WI38 (cell line): ENCODE measurements around the gene RASD1.

Experiments used
- H3K4me3 ChIP-seq: 2 replicates; pipeline ENCODE4 v1.5.1; 2011; ENCODE audit warnings: low read depth, mild to moderate bottlenecking, control low read depth, low read length
- TF ChIP-seq, protein P1 (sequence below): IDR thresholded peaks from 2 replicates; pipeline ENCODE4 v1.5.1; 2012; ENCODE audit warnings: low read depth, mild to moderate bottlenecking, control low read depth, low read length

RASD1 gene

DNA sequence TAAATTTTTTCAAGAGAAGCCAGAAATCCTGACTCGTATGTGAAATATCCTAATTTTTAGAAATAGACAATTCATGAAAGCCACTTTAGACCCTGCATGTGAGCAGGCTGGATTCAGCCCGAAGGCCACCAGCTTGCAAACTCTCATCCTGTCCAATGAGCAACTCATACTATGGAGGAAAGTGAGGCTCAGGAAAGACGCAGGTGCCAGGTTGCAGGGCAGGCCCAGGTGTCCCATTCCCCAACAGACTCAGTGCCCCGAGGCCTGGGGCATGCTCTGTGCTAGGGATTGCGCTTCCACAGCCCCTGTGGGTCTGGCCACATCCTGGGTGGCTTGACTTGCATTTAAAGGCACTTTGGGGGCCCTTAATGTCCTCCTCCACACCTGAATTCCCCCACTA is 16.7 kb upstream of the RASD1 start:
- no peak overlapping the region for H3K4me3 ChIP-seq
- TF ChIP-seq, protein P1, sequence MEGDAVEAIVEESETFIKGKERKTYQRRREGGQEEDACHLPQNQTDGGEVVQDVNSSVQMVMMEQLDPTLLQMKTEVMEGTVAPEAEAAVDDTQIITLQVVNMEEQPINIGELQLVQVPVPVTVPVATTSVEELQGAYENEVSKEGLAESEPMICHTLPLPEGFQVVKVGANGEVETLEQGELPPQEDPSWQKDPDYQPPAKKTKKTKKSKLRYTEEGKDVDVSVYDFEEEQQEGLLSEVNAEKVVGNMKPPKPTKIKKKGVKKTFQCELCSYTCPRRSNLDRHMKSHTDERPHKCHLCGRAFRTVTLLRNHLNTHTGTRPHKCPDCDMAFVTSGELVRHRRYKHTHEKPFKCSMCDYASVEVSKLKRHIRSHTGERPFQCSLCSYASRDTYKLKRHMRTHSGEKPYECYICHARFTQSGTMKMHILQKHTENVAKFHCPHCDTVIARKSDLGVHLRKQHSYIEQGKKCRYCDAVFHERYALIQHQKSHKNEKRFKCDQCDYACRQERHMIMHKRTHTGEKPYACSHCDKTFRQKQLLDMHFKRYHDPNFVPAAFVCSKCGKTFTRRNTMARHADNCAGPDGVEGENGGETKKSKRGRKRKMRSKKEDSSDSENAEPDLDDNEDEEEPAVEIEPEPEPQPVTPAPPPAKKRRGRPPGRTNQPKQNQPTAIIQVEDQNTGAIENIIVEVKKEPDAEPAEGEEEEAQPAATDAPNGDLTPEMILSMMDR: no peak

DNA sequence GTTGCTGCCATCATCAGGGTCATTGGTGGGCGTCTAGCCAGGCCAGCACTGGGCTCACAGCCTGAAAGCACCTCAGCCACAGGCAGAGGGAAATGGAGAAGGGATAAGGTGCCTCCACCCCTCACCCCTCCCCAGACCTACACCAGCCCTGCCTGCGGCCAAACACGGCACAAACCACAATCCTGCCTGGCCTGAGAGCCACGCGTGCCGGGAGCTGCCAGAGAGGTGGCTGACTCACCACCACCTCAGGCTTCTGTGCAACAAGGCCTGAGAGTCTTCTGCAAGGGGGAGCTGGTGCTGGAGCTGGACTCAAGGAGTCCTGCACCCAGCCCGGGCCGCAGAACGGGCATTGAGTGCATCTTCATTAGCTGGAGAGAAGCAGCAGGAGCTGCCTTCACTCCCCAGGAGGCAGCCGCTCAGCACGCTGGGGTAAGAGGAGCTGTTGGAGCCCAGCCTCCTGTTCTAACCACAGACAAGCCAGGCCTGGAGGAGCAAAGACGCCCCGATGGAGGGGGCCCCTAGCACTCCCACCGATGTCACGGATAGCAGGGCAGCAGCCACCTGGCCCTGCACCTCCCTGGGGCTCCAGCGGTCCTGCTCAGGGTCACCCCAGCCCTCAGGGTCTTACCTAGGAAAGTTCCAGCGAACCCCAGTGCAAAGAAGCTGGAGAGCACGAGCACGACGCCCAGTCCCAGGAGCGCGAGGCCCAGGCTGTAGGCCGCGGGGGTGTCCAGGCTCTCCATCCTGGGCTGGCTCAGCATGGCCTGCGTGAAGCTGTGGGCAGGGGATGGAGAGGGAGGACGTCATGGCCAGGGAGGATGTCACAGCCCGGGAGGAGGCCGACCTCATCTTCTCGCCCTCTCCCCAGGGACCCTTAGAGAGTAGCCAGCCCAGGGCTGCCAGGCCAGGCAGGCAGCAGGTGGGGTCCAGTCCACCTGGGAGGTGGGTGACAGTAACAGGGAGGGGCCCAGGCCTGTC is 16.0 kb upstream of the RASD1 start:
- H3K4me3 ChIP-seq: no peak overlapping the region

DNA sequence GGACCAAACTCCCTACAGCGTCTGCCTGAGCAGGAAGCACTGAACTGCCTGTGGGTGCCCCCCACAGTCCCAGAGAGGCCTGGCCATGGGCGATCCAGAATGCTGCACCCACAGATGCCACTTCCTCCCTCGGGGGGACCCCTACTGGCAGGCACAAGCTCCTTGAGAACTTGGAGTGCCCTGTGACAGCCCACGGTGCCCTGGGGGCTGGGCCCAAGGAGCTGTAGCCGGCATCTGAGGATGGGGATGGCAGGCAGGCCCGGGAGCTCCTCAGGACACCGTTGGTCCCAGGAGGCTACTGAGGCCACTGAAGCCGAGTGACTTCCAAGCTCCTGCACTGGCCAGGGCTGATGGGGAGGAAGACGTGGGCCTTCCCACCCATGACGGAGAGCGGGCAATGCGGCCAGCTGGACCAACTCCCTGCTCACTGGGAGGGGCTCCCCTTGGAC is 15.1 kb upstream of the RASD1 start:
- no peak overlapping the region for H3K4me3 ChIP-seq
- TF ChIP-seq, protein P1: no peak

More for the DNA sequence above, 16.0 kb upstream of the RASD1 start:
- TF ChIP-seq, protein P1: no peak

DNA sequence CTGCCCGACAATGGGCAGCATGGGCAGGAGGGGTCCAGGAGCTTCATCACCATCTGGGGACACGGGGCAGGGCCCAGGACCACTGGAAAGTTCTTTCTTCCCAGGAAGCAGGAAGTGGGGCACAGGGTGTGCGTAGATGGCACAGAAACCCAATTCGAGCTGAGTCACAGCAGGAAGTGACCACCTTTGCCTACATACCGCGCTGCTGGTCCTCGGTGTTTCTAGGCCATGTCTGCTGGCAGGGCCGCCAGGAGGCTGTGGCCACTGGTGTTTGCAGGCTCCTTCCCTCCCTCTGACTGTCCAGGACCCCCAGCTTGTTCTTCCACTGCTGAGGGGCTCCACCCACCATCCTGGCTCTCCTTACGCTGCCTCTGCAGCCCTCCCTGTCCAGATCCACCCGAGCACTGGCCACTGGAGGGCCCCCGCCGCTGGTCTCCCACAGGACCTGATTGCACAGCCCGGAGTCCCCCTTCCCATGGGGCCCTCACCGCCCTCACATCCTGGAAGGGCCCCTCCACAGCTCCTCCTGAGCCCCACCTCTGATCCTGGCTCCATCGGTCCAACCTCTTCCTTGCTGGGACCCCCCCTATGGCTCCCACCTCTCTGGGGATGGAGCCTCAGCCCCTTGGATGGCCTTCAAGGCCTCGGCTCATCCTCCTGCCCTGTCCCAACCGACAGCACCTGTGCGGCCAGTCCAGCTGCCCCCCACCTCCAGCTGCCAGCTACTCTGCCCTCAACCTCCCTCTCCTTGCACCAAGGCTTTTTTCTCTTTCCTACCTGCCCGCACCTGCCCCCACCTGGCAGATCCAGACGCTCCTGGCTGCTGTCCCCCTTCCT is 14.5 kb upstream of the RASD1 start:
- H3K4me3 ChIP-seq: no peak overlapping the region
- TF ChIP-seq, protein P1: no peak

DNA sequence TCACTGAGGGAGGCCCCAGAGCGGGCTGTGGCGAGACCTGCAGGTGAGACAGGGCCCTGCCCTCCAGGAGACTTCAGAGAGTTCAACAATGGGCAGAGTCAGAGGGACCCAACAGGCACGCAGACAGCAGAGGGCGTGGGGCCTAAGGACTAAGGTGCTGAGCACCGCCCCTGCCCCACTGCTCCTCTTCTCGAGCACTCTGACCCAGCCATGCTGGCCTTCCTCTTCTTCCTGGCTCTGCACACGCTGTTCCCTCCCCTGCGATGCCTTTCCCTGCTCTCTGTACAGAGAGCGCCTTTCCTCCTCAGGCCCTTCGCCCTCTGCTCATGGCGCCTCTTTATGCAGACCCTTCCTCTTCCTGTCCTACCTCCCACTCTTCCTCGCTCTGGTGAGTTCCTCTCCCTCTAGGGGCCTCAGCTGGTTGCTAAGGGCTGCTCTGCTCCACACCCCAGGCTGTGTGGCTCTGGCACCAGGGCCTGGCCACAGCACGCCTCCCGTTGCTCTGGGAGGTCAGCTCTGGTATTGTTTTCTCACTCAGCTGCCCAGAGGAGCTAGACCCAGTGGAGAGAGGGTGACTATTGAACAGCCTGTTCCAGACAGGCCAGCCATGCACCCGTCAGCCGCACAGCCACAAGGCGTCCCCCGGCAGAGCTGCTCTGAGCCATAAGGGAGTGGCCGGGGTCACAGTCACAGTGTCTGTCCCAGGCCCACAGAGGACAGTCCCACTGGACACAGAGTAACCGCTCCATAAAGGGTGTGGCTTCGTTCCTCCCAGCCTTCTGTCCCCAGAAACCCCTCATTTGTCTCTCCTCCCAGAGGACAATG is 13.6 kb upstream of the RASD1 start:
- TF ChIP-seq, protein P1: no peak
- H3K4me3 ChIP-seq: no peak overlapping the region

DNA sequence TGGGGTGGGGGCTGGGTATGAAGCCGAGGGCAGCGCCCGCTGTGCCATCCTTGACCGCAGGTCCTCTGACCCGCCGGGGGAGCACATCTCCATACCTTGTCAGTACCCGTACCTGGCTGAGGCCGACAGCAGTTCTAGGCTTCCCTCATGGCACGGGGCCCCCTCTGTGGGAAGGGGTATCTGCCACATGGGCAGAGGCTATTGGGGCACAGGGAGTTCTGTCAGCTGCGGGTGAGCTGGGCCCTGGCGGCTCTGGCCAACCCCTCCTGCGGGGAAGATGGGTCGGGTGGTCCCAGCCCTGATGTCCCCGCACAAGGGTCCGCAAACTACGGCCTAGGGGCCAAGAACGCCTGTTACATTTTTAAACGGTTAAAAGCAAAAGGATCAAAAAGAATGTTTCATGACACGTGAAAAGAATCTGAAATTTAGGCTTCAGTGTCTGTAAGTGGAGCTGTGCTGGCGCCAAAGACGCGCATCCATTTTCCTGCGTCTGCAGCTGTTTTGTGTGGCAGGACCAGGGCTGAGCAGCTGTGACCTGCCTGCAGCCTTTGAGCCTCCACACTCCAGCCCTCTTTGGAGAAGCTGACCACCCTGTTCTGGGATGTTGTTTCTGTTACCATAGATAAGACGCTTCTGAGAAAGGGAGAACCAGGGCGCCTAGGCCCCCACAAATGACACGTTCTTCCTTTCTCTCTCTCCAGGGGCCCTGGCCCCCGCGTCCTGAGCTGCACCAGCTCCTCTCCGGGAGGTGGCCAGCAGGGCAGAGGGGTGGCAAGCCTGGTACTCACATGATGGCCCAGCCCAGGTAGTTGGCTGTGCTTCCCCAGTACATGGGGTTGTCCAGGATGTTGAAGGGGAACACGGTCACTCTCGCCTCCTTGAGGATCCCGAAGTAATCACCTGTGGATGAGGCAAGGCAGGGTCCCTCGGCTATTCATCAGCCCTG is 12.7 kb upstream of the RASD1 start:
- H3K4me3 ChIP-seq: no peak overlapping the region

More for the DNA sequence above, 12.7 kb upstream of the RASD1 start:
- TF ChIP-seq, protein P1: no peak
